Heart right ventricle (tissue), 16 donors: ENCODE results near the gene PILRA. TPM values are rescaled to one million over a fixed set of nuclear protein-coding genes. Genes with fewer than 3 reads are reported as not detected.
"Not testable (repeated sequence)": the region's sequence is repeated elsewhere in the genome, so short reads cannot be mapped to it uniquely, and the experiment has no call there.

Experiments
- ATAC-seq, 8 donors: fragments of 200-7000 bp; cut with Tn5 transposase; one replicate each; pipeline ENCODE4 v1.9.1; 2020; ENCODE audit warnings: mild to moderate bottlenecking in 8 of 8, moderate library complexity in 8 of 8, moderate number of reproducible peaks in 1 of 8
- DNase-seq, 2 donors: peaks; one replicate each; pipeline ENCODE4 v3.0.0-alpha.2; 2020
- H3K27ac ChIP-seq, 10 donors: fragments of 200-600 bp; sonication (generic) in 2 of 10; one replicate each; pipeline versions ENCODE4 v1.5.0 to v1.8.0; 2020 to 2022; ENCODE audit warnings: mild to moderate bottlenecking in 3 of 10
- H3K27me3 ChIP-seq, 7 donors: fragments of 200-600 bp; one replicate each; pipeline ENCODE4 v1.8.0; 2021 to 2022; ENCODE audit warnings: mild to moderate bottlenecking in 2 of 7
- H3K36me3 ChIP-seq, 9 donors: fragments of 200-600 bp; sonication (generic) in 1 of 9; one replicate each; pipeline versions ENCODE4 v1.5.0 to v1.8.0; 2020 to 2022; ENCODE audit warnings: mild to moderate bottlenecking in 2 of 9
- H3K4me1 ChIP-seq, 9 donors: fragments of 200-600 bp; sonication (generic) in 1 of 9; one replicate each; pipeline versions ENCODE4 v1.5.0 to v1.8.0; 2020 to 2022; ENCODE audit warnings: mild to moderate bottlenecking in 4 of 9
- H3K4me3 ChIP-seq, 10 donors: fragments of 200-600 bp; sonication (generic) in 2 of 10; one replicate each; pipeline versions ENCODE4 v1.5.0 to v1.8.0; 2020 to 2022; ENCODE audit warnings: mild to moderate bottlenecking in 7 of 10, moderate library complexity in 2 of 10
- H3K9me3 ChIP-seq, 11 donors: fragments of 200-600 bp in 10 of 11; sonication (generic) in 2 of 11; one replicate each; pipeline versions ENCODE4 v1.5.0 to v1.8.0; 2013 to 2022; ENCODE audit warnings: mild to moderate bottlenecking in 2 of 11, control low read depth in 1 of 11, moderate library complexity in 1 of 11
- WGBS, 2 donors: extraction: QIAGEN DNeasy Blood & Tissue Kit; methylation state at CpG; one replicate each; pipeline ENCODE4 v1.1.7; 2013; ENCODE audit warnings: inconsistent platforms in 1 of 2; 5-methylcytosine and 5-hydroxymethylcytosine counted together
- intact Hi-C, 10 donors: fragments of 100-400 bp; cut with DNase I; formaldehyde crosslinking; loops; one replicate each; pipeline versions ENCODE4 v1.11.1 to v1.14.2; 2022
- polyA plus RNA-seq, 2 donors: library from polyadenylated mRNA; stranded (reverse); fragments of 200-250 nt; gene quantifications; one replicate each; pipeline ENCODE4 v1.2.3, GENCODE V29; 2013
- total RNA-seq, 10 donors: library from RNA; stranded (reverse); fragmentation: NEBNext Ultra II Directional in 3 of 10; extraction: Animal tissue kit (Norgen Biotek cat#: 25700) in 3 of 10; gene quantifications; one replicate each; pipeline versions ENCODE4 v1.2.1 to v1.2.4, GENCODE V29; 2021 to 2023
- TF ChIP-seq, protein P1 (sequence below), 9 donors: fragments of 200-600 bp; sonication (generic) in 2 of 9; IDR thresholded peaks; one replicate each; pipeline versions ENCODE4 v1.5.0 to v1.8.0; 2021 to 2022; ENCODE audit warnings: antibody characterized with exemption in 9 of 9, mild to moderate bottlenecking in 5 of 9, moderate library complexity in 1 of 9
- donor health status: Arrhythmogenic right ventricular cardiomyopathy.
- donor health status: ischemic (EF 13 %, LVEDD 7.1; RV severe dilation, severe dysfunction).
- donor health status: healthy with polysubstance abuse.
- donor health status: DM: no; HTN: yes; CAD: no.
- donor health status: DM: no; HTN: no; CAD: no.
- donor health status: ischemic (EF 25% LVEDD 6.9; RV normal size, moderate dysfunction).
- donor health status: ischemic (EF 25% LVEDD 5.7; RV mildly dilated, moderate dysfunction).
- donor health status: healthy.
- donor health status: DM: yes; HTN: yes; CAD: no.
- donor health status: Ischemic cardiomyopathy.
- donor health status: ischemic (EF 35%, LVEDD 5.7; RV mildly dilated, moderate dysfunction).
- donor health status: nonischemic (EF 11% LVEDD 7.7; RV severe dilation, severe dysfunction).
- donor health status: DM: yes; HTN: yes; CAD: no.
- donor health status: PGD.
- donor health status: ischemic (EF 29% LVEDD 5.4; RV normal size, mild dysfunction).
- donor health status: nonischemic (EF 23%, LVEDD 6.1; RV moderate dilation, normal function).

The PILRA gene
- total and polyA plus RNA-seq, 12 donors: 1.1 to 12.4 (median 2.8) TPM

DNA sequence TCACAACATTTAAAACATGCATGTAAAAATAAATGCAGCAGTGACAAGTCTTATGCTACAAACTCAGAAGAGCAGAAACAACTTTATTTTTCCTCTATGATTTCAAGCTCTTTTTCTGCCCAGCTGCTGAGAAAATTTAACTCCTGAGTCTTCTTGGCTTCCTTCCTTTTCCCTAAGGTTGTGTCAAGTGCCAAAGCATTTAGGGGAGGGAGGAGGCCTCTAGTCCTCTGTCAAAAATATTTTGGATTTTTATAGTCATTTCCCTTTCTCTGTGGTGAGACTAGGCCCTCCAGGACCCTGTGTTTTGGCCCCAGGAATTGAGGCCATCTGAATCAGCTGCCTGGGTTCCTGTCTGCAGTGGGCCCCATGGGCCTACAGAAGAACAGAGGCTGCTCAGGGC is 26.4 kb upstream of the PILRA start:
- TF ChIP-seq, protein P1, sequence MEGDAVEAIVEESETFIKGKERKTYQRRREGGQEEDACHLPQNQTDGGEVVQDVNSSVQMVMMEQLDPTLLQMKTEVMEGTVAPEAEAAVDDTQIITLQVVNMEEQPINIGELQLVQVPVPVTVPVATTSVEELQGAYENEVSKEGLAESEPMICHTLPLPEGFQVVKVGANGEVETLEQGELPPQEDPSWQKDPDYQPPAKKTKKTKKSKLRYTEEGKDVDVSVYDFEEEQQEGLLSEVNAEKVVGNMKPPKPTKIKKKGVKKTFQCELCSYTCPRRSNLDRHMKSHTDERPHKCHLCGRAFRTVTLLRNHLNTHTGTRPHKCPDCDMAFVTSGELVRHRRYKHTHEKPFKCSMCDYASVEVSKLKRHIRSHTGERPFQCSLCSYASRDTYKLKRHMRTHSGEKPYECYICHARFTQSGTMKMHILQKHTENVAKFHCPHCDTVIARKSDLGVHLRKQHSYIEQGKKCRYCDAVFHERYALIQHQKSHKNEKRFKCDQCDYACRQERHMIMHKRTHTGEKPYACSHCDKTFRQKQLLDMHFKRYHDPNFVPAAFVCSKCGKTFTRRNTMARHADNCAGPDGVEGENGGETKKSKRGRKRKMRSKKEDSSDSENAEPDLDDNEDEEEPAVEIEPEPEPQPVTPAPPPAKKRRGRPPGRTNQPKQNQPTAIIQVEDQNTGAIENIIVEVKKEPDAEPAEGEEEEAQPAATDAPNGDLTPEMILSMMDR (IDR thresholded peaks at IDR 0.05): no peak
- Histone ChIP-seq H3K9me3 (no peaks in the 10 kb centered on the region), H3K36me3 (peaks cover 0 to 89% (median 28%) of the 10 kb centered on the region in 9 donors), H3K4me1 (peaks cover 0 to 36% (median 16%) of the 10 kb centered on the region in 9 donors), H3K27me3 (no peaks in the 10 kb centered on the region), H3K4me3 (no peak overlapping the region), H3K27ac (peak overlapping the region in 1 of 10 donors; percentile 16)
- ATAC-seq: peak in 2 of 8 donors; percentile 11 to 17
- intact Hi-C loops: loop anchor here in 2 of 10 donors (10.0 kb wide), 1 partner anchor 212 kb away; no protein-coding TSS in a partner anchor
- DNase-seq: no peak

DNA sequence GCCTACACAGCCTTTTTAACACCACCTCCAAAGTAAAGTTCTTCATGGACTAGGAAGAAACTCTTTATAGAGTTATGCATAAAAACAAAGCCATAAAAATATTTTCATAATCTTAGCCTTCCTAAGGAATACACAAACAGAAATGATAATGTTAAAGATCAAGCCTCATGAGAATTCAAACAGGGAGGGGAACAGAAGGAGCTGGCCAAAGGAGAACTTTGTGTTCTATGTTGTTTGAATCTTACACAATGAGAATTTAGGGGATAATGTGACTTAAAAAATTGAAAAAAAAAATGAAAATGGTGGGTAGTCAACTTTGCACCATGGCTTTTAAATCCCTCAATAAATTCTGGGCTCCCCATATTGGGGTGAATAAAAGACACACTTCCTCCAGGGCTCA is 24.5 kb upstream of the PILRA start:
- no peak overlapping the region for H3K4me3 ChIP-seq
- H3K36me3 ChIP-seq: peaks cover 0 to 88% (median 35%) of the 10 kb centered on the region in 9 donors
- no peaks in the 10 kb centered on the region for H3K9me3 ChIP-seq
- TF ChIP-seq, protein P1 (IDR thresholded peaks at IDR 0.05): no peak
- peaks cover 0 to 20% (median 11%) of the 10 kb centered on the region in 9 donors for H3K4me1 ChIP-seq
- peak overlapping the region in 1 of 10 donors; percentile 3 for H3K27ac ChIP-seq
- no peaks in the 10 kb centered on the region for H3K27me3 ChIP-seq
- ATAC-seq (no peak), DNase-seq (no peak)
- intact Hi-C loops: loop anchor here in 2 of 10 donors (10.0 kb wide), 1 partner anchor 214 kb away; no protein-coding TSS in a partner anchor

DNA sequence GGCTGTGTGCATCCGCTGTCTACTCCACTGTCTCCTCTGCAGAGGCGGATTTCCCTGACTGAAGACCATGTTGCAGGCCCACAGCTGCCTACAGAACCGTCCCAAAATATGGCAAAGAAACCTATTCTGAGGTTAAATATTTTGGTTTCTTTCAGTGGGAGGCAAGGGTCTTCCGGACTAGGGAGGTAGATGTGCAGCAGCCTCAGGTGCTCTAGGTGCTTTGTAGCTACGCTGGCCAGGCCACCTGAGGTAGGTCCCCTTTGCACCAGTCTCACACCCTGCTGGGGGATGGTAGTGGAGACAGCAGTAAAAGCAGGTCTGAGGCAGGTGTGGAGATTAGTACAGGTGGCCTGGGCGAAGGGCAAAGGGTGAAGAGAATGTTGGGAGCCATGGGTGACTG is 23.5 kb upstream of the PILRA start:
- Histone ChIP-seq H3K4me3 (no peak overlapping the region), H3K27me3 (no peaks in the 10 kb centered on the region), H3K36me3 (peaks cover 0 to 91% (median 43%) of the 10 kb centered on the region in 9 donors), H3K4me1 (peaks cover 0 to 12% (median 3%) of the 10 kb centered on the region in 9 donors), H3K27ac (no peak overlapping the region), H3K9me3 (no peaks in the 10 kb centered on the region)
- ATAC-seq (no peak), DNase-seq (no peak)
- TF ChIP-seq, protein P1 (IDR thresholded peaks at IDR 0.05): no peak
- 96% methylated on average over 6 of the region's 6 CpGs for WGBS, 2 donors
- intact Hi-C loops: loop anchor here in 2 of 10 donors (10.0 kb wide), 1 partner anchor 215 kb away; no protein-coding TSS in a partner anchor

DNA sequence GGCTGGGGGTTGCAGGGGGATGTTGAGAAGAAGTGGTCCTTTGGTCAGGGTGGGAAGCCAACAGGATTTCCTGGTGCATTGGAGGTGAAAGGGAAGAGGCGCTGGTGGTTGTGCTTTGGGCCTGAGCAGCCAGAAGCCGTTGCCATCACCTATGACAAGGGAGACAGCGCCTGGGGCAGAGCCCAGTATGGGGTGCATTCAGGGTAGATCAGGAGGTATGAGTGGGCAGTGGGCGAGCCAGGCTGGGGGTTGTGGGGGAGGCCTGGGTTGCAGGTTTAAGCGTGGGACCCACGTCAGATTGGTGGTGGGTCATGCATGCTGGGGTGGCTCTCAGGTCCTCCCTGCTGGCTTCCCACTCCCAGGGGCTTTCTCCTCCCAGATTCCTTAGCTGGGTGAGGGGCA is 21.6 kb upstream of the PILRA start:
- Histone ChIP-seq H3K36me3 (peaks cover 0 to 98% (median 50%) of the 10 kb centered on the region in 9 donors), H3K4me3 (no peak overlapping the region), H3K27ac (peak overlapping the region in 1 of 10 donors; percentile 72), H3K4me1 (peaks cover 0 to 7% (median 0%) of the 10 kb centered on the region in 9 donors), H3K9me3 (no peaks in the 10 kb centered on the region), H3K27me3 (no peaks in the 10 kb centered on the region)
- intact Hi-C loops: no loop called here
- ATAC-seq (peak in 1 of 8 donors; percentile 36), DNase-seq (no peak)
- TF ChIP-seq, protein P1 (IDR thresholded peaks at IDR 0.05): no peak
- 88 to 89% methylated on average over 6 of the region's 6 CpGs for WGBS, 2 donors

DNA sequence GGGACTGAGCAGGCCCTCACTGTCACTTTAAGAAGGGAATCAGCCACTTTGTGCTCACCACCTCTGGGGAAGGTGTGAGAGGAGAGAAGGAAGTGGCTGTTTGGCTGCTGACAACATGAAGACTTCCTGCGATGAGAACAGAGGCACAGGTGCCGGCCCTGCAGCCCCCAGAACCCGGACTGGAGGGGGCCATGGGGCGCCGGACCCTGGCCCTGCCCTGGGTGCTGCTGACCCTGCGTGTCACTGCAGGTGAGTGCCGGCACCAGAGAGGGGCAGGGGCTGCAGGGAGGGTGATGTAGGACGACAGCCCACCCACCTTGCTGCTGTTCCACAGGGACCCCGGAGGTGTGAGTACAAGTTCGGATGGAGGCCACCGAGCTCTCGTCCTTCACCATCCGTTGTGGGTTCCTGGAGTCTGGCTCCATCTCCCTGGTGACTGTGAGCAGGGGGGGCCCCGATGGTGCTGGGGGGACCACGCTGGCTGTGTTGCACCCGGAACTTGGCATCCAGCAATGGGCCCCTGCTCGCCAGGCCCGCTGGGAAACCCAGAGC is 21.0 kb upstream of the PILRA start:
- Histone ChIP-seq H3K27ac (peak overlapping the region in 1 of 10 donors; percentile 72), H3K36me3 (peaks cover 0 to 98% (median 51%) of the 10 kb centered on the region in 9 donors), H3K4me3 (peak overlapping the region in 1 of 10 donors; percentile 39)
- DNase-seq, ATAC-seq, intact Hi-C loops, H3K9me3 ChIP-seq, H3K27me3 ChIP-seq, H3K4me1 ChIP-seq: not testable (repeated sequence)
- WGBS, 2 donors: 86 to 91% methylated on average over 14 to 18 of the region's 18 CpGs
